Measurements from ENCODE around the gene EMP3. TPM values are rescaled to one million over a fixed set of nuclear protein-coding genes. Genes with fewer than 3 reads are reported as not detected.

The EMP3 gene
- total RNA-seq, 1 donor from 2014 or later = 277 TPM

DNA sequence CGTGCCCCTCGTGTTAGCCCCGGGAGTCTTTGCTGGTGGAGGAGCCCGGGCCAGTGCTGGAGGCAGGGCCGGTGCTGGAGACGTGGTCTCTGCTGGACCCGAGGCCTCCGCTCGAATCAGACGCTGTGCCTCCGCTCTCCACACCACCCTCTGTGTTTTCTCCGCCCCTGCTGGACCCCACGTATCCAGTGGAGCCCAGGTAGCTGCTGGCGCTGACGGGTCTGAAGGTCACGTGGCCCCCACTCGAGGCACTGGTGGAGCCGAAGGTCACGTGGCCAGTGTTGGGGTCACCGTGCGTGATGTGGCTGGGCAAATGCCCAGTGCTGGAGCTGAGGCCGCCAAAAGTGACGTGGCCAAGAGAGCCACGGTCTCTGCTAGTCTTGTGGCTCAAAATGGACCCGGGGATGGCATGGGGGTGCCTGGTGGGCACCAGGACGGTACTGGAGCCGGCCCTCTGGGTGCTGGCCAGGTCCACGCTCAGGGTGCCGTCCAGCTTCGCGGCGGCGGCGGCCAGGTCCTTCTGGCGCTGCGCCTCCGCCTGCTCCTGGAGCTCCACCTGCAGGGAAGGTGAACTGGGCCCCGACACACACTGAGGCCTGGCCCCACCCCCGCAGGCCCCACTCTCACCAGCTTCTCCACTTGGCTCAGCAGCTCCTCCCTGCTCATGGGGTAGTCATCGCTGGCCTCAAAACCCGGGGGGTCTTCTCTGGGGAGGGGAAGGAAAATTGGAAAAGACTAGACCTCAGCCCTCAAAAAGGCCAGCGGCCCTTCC, 28.2 kb upstream of the EMP3 start:
- Mint-ChIP-seq H3K4me3 (ENCODE audit: unreplicated experiment) (no peak overlapping the region), H3K27ac (ENCODE audit: unreplicated experiment) (no peak overlapping the region), H3K36me3 (ENCODE audit: low read depth) (no peaks in the 10 kb centered on the region), H3K27me3 (ENCODE audit: low read depth) (no peaks in the 10 kb centered on the region), H3K4me1 (ENCODE audit: low read depth) (no peaks in the 10 kb centered on the region), H3K9me3 (ENCODE audit: low read depth) (no peaks in the 10 kb centered on the region)
- TF ChIP-seq CTCF (IDR thresholded peaks at IDR 0.05) = no peak
- no peak for DNase-seq (ENCODE audit: low spot score)

DNA sequence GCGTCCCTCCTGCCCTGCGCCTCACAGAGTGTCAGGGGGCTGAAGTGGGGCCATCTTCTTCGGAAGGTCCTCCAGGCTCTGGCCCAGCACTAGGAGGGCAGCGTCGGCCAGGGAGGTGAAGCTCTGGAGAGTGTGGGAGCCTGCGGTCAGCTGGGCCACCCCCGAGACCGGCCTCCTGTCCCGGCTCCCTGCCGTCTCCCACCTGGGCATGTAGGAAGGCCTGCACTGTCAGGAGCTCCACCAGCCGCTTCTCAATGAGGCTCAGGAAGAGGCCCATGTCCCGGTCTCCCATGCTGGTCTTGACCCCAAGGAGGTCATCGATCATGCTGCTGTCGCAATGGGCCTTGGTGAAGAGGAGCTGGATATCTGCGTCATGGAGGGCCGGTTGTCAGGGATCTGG, 27.4 kb upstream of the EMP3 start:
- no peaks in the 10 kb centered on the region for H3K27me3 Mint-ChIP-seq (ENCODE audit: low read depth)
- H3K9me3 Mint-ChIP-seq (ENCODE audit: low read depth) = no peaks in the 10 kb centered on the region
- H3K27ac Mint-ChIP-seq (ENCODE audit: unreplicated experiment) = no peak overlapping the region
- DNase-seq (ENCODE audit: low spot score) = no peak
- no peaks in the 10 kb centered on the region for H3K36me3 Mint-ChIP-seq (ENCODE audit: low read depth)
- no peak for TF ChIP-seq CTCF (IDR thresholded peaks at IDR 0.05)
- H3K4me1 Mint-ChIP-seq (ENCODE audit: low read depth) = no peaks in the 10 kb centered on the region
- no peak overlapping the region for H3K4me3 Mint-ChIP-seq (ENCODE audit: unreplicated experiment)

DNA sequence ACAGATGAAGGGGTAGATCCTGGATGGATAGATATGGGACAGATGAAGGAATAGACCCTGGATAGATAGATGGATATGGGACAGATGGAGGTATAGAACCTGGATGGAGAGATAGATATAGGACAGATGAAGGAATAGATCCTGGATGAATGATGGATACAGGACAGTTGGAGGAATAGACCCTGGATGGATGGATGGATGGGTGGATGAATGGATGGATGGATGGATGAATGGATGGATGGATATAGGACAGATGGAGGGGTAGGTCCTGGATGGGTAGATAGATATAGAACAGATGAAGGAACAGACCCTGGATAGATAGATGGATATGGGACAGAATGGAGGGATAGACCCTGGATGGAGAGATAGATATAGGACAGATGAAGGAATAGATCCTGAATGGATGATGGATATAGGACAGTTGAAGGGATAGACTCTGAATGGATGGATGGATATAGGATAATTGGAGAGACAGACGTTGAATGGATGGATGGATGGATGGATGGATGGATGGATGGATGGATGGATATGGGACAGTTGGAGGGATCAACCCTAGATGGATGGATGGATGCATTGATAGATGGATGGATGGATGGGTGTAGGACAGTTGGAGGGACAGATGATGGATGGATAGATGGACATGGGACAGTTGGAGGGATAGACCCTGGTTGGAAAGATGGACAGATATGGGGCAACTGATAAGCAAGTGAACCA, 23.3 kb upstream of the EMP3 start:
- DNase-seq (ENCODE audit: low spot score) = no peak
- no peaks in the 10 kb centered on the region for H3K9me3 Mint-ChIP-seq (ENCODE audit: low read depth)
- H3K27ac Mint-ChIP-seq (ENCODE audit: unreplicated experiment) = no peak overlapping the region
- TF ChIP-seq CTCF (IDR thresholded peaks at IDR 0.05) = no peak
- H3K4me1 Mint-ChIP-seq (ENCODE audit: low read depth) = no peaks in the 10 kb centered on the region
- no peak overlapping the region for H3K4me3 Mint-ChIP-seq (ENCODE audit: unreplicated experiment)
- no peaks in the 10 kb centered on the region for H3K36me3 Mint-ChIP-seq (ENCODE audit: low read depth)
- peaks cover 3% of the 10 kb centered on the region for H3K27me3 Mint-ChIP-seq (ENCODE audit: low read depth)

GRCh38 chr19:48302600-48302959, 22.8 kb upstream of the EMP3 start:
- Mint-ChIP-seq H3K27ac (ENCODE audit: unreplicated experiment) (no peak overlapping the region), H3K4me1 (ENCODE audit: low read depth) (no peaks in the 10 kb centered on the region), H3K27me3 (ENCODE audit: low read depth) (peaks cover 3% of the 10 kb centered on the region), H3K4me3 (ENCODE audit: unreplicated experiment) (no peak overlapping the region), H3K36me3 (ENCODE audit: low read depth) (no peaks in the 10 kb centered on the region), H3K9me3 (ENCODE audit: low read depth) (no peaks in the 10 kb centered on the region)
- no peak for TF ChIP-seq CTCF (IDR thresholded peaks at IDR 0.05)
- no peak for DNase-seq (ENCODE audit: low spot score)

- H3K9me3 Mint-ChIP-seq (ENCODE audit: low read depth) = no peaks in the 10 kb centered on the region
- no peaks in the 10 kb centered on the region for H3K4me1 Mint-ChIP-seq (ENCODE audit: low read depth)
- peaks cover 3% of the 10 kb centered on the region for H3K27me3 Mint-ChIP-seq (ENCODE audit: low read depth)
- no peak for DNase-seq (ENCODE audit: low spot score)
- no peak overlapping the region for H3K27ac Mint-ChIP-seq (ENCODE audit: unreplicated experiment)
- TF ChIP-seq CTCF (IDR thresholded peaks at IDR 0.05) = no peak
- no peak overlapping the region for H3K4me3 Mint-ChIP-seq (ENCODE audit: unreplicated experiment)
- no peaks in the 10 kb centered on the region for H3K36me3 Mint-ChIP-seq (ENCODE audit: low read depth)
Observed at GRCh38 chr19:48303367-48303766, 22.0 kb upstream of the EMP3 start.
